Islet precursor cell (in vitro differentiated cells): ENCODE data around the gene GABRR2.
"Not testable (repeated sequence)": the region's sequence is repeated elsewhere in the genome, so short reads cannot be mapped to it uniquely, and the experiment has no call there.

ENCODE experiments used
- DNase-seq: peaks from one replicate; pipeline ENCODE4 v3.0.0-alpha.2; 2018

The GABRR2 gene

DNA sequence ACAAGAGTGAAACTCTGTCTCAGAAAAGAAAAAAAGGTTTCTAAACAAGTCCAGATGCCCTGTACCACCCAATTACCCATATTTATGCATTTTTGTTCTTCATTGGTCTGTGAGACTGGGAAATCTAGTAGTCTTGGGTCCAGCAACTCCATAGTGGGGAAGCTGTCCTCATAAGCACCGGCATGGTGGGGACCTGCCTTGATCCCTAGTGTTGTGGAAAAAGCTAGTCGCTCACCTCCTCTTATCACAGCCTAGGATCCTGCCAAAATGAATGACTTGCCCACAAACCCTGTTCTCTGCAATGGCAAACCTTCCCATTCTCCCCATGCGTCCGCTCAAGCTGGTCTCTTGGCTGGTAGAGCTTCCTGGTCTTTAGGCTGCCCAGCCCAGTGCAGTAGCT is 59.7 kb downstream of the GABRR2 start:
- DNase-seq: no peak

DNA sequence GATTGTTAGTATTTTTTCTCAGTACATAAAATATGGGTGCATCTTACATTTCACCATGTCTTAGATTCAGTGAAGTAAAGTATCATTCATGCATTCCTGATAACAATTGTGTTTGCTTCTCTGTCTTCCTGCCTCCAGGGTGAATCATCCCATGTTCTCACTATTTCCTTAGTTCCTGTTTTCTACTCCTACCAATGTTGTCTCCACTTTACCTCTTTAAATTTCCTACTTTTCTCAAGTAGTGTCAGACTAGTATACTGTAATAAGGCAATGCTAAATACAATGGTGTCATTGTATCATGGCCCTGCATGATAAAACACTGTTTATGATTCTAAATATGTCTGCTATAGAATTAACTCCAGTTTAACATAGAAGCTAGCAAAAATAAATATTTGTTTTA is 60.5 kb downstream of the GABRR2 start:
- no peak for DNase-seq

DNA sequence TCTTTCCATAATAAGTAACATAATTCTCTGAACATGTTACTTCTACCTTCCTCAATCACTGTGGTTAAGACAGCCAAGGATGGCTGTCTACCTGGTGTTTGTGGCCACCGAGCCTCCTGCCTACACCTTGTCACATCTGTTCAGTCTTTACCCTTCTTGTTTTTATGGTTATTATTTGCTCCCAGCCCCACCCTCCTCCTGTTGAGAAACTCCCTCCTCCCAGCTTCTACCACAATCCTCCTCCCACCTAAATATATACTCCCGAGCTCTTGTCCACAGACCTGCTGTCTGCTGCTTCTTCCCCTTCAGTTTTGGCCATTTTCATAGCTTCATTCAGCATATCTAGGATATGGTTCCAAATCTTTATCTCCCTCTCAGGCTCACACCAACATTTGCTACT is 62.2 kb downstream of the GABRR2 start:
- DNase-seq: no peak

DNA sequence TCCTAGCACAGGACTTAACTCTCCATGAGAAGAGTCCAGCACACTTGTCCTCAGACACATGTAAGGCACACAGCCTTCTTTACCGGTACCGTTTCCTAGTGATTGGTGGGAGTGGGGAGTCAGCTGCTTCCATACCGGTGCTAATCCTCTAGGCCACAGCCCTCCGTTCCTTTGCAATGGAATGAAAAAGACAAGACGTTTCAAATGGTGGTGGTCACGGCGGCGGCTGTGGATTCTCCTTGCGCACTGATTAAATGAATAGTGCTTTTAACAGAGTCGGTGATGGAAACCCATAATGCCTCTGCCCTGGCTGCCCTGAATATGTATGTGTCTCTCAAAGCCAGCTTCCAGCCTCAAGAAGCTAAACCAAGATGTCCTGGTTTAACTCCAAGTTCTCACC is 63.1 kb downstream of the GABRR2 start:
- DNase-seq: no peak

DNA sequence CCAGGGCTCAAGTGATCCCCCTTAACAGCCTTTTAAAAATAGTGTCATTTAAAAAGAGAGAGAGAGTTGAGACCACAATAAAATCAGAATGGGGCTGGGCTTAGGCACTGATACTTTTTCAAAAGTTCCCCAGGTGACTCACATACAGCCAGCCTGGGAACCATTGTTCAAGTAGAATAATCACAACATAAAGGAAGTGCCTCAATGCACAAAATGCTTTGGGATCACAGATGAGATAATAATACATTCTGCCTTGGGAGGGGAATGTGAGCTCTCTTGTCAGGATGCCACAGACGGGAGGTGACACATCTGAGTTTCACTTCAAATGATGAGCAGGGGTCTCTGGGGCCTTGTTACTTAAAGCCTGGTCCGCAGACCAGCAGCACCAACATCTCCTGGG is 63.9 kb downstream of the GABRR2 start:
- no peak for DNase-seq

DNA sequence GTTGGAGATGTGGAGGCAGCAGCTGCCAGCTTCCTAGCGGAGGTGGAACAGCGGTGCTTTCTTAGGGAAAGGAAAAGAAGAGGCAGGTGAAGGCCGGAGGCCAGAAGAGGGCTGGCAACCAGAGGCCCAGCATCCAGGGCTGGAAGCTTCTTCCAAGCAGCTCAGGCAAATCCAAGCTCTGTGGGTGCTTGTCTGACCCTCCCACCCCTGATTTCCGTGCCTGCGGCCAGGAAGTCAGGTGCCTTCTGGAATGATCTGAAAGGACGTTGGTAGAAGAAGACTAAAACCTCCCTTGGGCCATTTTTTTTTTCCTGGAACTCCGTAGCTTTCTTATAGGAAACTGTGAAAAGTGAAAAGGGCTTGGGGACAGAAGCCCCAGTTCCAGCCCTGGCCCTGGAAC is 64.9 kb downstream of the GABRR2 start:
- no peak for DNase-seq

DNA sequence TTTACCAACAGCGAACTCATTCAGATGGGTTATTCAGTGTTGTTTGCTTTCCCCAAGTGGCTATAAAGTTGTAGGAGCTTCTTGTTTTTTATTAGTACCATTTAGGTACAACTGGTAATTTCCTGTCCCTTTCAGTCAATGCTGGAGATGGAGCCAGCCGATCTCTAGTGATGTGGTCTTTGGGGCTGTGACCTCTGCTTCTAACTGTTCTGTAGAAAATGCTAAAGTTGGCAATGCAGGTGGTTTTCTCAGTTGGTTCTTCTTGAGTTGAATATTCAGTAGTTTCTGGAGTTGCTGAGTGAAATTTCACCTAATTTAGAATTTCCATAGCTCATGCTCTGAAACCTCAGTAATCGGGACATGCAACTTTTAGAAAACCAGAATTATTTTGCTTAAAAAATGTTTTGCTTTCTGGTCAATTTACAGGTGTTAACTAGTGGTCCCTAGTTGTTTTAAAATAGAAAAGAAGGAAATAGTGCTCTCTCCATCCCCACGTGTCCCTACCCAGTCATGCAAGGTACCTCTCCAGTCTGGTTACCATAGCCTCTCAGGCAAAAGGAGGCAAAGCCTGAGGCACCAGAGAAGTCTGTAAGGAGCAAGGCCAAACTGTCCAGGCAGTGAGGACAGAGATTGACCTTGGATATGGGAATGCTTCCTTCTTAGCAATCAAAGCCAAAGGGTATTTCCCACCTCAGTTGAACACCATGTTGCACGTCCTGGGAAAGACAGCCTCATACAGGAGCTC is 70.7 kb downstream of the GABRR2 start:
- DNase-seq: no peak

DNA sequence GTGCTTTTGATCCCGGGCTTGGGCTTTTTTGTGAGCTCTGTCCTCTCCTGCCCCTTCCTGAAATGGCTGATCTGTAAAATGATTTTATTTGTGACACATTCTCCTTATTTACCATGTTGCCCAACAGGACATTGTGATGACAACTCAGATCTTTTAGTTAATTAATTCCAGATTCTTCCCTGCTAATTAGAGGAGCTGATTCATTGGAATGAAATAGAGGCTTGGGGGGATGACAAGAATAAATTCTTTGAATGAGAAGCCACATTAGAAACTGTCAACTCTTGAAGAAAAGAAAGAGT is 71.8 kb downstream of the GABRR2 start:
- no peak for DNase-seq

DNA sequence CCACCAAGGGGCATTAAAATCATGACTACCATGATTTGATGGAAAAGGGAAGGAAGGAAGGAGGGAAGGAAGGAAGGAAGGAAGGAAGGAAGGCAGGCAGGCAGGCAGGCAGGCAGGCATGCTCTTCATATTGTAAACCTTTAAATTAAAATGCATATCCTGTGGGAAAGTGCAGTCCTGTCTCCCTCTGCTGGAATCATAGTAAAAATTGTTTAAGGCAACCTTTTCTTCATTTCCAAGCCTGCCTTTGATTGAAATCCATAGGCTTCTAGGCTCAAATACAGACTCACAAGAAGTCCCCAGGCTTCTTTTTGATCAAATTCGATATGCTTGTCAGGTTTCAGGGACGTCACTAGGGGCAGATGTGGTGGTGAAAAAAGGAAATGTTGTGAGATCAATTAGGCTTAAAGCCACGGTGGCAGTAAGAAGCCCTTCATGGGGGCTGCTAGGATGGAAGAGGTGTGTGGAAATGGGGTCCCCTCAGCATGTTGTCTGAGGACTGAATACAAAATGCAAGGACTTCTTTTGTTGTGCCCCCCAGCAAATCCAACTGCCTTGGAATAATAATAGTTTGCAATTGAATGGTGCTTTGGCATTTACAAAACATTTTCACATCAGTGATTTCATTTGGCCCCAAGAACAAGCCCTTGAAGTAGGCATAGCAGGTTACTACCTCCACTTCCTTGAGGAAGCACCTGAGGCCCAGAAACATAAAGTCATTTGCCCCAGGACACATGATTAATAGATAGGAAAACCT is 72.3 kb downstream of the GABRR2 start:
- DNase-seq: no peak

DNA sequence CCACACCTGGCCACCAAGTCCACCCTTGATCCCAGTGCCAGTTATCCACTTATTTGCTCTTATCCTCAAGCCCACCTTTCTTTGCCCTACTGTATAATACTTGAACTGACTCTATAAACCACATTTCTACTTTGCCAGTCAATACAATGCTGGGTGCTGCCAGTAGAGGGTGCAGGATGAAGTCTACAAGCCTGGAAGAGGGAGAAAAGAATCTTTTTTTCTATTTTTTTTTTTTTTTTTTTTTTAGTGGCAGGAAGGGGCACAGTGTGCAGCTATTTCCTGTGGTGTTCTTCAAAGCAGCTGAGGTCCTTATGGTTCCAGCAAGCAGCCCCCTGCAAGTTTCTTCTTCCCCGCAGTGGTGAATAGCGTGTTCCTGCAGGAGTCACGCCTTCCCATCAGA is 75.8 kb downstream of the GABRR2 start:
- no peak for DNase-seq

DNA sequence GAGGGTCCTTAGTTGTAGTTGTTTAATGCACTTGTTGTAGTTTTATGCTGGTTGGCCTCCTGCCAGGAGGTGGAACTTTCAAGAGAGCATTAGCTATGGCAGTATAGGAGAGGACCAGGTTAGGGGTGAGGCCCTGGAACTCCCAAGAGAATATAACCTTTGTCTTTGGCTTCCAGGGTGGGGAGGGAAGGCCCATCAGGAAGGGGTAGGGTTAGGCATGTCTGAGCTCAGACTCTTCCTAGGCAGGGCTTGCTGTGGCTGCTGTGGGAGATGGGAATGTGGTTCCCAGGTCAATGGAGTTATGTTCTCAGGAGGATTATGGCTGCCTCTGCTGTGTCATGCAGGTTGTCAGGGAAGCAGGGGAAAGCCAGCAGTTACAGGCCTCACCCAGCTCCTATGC is 77.9 kb downstream of the GABRR2 start:
- no peak for DNase-seq

DNA sequence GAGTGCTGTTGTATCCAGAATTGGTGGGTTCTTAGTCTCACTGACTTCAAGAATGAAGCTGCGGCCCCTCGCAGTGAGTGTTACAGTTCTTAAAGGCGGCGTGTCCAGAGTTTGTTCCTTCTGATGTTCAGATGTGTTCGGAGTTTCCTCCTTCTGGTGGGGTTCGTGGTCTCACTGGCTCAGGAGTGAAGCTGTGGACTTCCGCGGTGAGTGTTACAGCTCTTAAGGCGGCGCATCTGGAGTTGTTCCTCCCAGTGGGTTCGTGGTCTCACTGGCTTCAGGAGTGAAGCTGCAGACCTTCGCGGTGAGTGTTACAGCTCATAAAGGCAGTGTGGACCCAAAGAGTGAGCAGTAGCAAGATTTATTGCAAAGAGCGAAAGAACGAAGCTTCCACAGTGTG is 81.5 kb downstream of the GABRR2 start:
- DNase-seq: not testable (repeated sequence)

DNA sequence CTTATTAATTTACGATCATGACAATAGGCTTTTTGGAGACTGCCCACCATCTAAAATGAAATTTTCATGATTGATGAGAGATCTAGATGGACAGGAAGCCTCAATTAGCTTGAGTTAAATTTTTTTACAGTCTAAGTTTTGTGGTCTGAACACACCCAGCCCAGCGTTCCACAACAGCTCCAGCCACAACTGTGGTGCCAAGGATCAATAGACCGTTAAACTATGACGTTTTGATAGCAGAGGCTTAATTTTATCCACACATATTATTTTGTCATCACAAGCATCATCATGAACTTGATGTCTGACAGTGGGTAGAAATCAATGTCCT is 92.4 kb downstream of the GABRR2 start:
- DNase-seq: no peak

DNA sequence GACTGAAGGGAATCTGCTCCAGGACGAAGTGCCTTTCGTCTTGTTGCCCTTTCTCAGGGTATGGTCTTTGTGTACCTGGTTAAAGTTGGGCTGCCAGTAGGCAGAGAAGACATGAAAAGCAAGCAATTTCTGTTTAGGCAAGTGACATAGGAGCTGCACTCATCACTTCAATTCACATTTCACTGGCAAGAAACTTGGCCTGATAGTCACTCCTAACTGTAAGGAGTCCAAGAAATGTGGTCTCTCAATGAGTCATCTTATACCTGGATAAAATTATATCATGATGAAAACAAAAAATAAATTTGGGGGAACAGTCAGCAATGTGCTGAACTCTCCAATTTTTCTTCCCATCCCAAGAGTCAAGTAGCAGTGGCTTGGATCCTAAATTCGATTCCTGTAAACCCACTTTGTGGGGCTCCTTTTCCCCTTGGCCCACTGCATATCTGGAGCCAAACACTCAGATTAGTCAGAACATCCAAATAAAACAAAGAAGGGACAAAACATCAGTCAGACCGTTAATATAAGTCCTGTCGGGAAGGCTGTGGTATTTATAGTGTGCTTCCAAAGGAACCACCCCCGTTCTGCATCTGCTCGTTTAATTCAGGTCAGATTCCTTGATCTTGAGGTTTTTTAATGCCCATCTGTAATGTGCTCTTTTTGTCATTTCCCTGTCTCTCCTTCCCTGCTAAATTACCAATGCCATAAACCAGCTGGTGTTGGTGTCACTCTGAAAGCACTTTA is 93.0 kb downstream of the GABRR2 start:
- DNase-seq: no peak

DNA sequence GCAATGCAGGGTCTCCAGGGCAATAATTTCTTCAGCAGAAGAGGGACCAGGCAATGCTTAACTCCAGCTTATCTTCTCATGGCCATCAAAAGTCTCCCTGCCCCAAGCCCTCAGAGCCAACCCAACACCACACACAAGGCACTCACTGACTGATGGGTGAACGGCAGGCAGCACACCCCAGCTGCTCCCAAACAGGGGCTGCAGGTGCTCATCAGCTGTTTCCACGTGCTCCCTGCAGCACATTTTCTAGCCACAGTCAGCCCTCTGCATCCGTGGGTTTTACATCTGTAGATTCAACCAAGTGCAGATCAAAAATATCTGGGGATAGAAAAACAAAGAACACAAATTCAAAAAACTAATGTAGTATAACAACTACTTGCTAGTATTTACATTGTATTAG is 94.0 kb downstream of the GABRR2 start:
- DNase-seq: no peak

DNA sequence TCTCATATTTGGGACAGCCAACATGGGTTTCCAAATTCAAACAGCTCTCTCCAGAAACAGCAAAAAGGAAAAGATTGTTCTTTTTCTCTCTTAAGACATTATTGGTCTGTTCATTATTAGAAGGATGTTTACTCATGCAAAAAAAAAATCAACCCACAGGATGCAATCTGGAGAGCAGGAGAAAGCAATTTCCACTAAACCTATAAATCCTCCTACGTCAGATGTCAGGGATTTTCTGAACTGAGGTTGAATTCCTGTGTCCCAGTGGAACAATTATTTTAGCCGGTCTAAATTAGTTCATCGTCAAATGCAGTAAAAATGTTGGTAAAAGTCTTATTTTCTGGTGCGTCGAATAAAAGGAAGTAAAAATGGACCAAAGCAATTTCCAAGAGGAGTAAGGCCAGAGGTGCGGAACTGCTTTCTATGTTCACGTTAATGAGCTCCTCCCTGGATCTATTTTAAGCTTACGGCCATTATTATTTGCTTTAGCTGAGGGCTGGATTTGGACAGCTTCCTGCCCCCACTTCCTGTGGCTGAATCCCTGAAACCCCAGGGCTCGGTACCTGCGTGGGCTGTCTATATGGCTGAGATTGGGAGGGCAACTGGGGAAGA is 97.7 kb downstream of the GABRR2 start, which contains the start of gene GABRR1:
Gene GABRR1 (minus strand): TSS at position 60 of the 612 bp plus-strand sequence. CDS start 36 bp downstream, at position 24.
- DNase-seq: no peak

DNA sequence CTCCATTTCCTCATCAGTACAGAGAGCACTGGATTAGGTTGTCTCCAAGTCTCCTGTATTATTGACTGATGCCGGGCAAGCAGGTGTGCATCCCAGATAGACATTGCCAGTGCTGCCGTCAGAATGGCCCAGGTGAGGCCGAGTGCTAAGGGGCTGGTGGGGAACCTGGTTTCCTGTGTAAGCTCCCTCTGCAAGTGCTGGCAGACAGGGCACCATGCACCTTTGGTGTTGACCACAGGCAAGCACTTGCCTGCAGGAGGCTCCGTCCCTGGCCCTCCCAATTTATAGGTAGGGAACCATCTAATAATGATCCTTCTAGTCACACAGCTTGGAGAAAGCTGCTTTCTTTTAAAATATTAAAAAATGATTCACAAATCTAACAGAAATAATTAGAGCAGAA is 98.7 kb downstream of the GABRR2 start:
- DNase-seq: no peak

DNA sequence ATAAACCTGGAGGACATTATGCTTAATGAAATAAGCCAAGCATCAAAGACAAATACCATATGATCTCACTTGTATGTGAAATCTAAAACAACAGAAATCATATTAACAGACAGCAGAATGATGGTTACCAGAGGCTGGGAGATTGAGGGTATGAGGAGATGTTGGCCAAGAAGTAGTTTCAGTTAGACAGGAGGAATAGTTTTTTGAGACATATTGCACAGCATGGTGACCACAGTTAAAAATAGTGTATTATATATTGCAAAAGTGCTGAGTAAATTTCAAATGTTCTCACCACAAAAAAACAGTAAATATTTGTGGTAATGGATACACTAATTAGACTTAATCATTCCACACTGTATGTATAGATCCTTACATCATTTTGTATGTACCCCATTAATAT is 99.7 kb downstream of the GABRR2 start:
- DNase-seq: no peak

DNA sequence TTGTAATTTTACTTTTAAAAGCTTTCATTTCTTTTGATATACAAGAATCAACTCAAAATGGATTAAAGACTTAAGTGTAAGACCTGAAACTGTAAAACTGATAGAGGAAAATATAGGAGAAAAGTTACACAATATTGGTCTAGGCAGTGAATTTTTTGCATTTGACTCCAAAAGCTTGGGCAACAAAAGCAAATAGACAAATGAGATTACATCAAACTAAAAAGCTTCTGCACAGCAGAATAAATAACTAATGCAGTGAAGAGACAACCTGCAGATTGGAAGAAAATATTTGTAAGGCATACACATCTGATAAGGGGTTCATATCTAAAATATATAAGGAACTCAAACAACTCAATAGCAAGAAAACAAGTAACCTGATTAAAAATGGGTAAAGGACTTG is 100.9 kb downstream of the GABRR2 start:
- no peak for DNase-seq

DNA sequence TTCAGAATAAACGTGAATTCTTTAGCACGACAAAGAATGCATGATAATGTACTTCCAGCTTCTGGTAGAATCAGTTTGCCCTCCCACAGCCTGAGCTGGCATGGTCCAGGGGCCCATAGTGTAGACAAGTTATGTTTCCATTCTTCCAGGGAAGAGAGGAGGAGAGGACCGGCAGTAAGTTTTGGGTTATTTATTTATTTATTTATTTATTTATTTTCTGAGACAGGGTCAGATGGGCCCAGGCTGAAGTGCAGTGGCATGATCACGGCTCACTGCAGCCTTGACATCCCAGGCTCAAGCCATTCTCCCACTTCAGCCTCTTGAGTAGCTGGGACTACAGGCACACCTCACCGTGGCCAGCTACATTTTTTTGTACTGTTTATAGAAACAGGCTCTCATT is 102.6 kb downstream of the GABRR2 start:
- DNase-seq: no peak

DNA sequence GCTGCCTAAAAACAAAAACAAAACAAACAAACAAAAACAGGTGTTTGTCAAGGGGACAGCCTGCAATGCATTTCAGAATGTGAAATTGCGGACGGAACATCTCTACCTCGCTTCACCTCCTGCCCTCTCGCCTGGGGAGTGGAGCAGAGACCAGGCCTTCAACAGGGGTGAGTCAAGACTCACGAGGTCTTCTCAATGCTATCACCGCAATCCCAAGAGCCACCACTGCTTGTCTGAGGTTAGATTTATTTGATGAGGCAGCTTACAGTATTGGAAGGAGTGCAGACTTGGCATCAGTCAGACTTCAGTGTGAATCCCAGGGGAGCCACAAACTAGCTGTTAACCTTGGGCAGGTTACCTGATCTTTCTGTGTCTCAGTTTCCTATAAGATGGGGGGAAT is 105.6 kb downstream of the GABRR2 start:
- DNase-seq: no peak

DNA sequence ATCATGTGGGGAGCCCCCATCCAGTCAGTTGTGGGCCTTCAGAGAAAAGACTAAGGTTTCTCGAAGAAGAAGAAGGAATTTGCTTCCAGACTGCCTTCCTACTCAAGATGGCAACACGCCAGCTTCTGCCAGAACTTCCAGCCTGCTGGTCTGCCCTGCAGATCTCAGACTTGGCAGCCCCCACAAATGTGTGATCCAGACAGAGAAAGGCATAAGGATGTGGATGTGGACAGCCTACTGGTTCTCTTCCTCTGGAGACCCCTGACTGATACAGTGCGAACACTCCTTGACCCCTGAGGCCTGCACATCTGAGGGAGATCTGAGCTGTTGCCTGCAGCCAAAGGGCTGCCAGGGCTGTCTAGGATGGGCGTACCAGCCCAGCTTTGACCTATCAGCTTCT is 106.5 kb downstream of the GABRR2 start:
- no peak for DNase-seq
